Measurements from ENCODE around the gene EDN2.

The EDN2 gene

GRCh38 chr1:41528726-41529605, 44.5 kb upstream of the EDN2 start:
- no peak overlapping the region for H3K9ac ChIP-seq (ENCODE audit: low read depth, low read length, poor library complexity, severe bottlenecking)
- H4K20me1 ChIP-seq (ENCODE audit: insufficient read depth, low read length, poor library complexity, severe bottlenecking) = no peaks in the 10 kb centered on the region
- H3K4me3 ChIP-seq (ENCODE audit: low read length, poor library complexity, severe bottlenecking) = no peak overlapping the region
- H3K36me3 ChIP-seq (ENCODE audit: insufficient read depth, low read length) = no peaks in the 10 kb centered on the region
- H3K4me2 ChIP-seq (ENCODE audit: low read depth, low read length, poor library complexity, severe bottlenecking) = no peak overlapping the region
- no peaks in the 10 kb centered on the region for H3K27me3 ChIP-seq (ENCODE audit: insufficient read depth, low read length, poor library complexity, severe bottlenecking)
- H3K79me2 ChIP-seq (ENCODE audit: insufficient read depth, low read length) = no peaks in the 10 kb centered on the region
- no peaks in the 10 kb centered on the region for H3K4me1 ChIP-seq (ENCODE audit: insufficient read depth, low read length, poor library complexity, severe bottlenecking)
- no peaks in the 10 kb centered on the region for H3K9me2 ChIP-seq (replicated peaks; ENCODE audit: low read depth, low read length)
- no peak overlapping the region for H2AFZ ChIP-seq (ENCODE audit: low read length)
- no peaks in the 10 kb centered on the region for H3F3A ChIP-seq (ENCODE audit: low read depth)
- TF ChIP-seq, protein P1, sequence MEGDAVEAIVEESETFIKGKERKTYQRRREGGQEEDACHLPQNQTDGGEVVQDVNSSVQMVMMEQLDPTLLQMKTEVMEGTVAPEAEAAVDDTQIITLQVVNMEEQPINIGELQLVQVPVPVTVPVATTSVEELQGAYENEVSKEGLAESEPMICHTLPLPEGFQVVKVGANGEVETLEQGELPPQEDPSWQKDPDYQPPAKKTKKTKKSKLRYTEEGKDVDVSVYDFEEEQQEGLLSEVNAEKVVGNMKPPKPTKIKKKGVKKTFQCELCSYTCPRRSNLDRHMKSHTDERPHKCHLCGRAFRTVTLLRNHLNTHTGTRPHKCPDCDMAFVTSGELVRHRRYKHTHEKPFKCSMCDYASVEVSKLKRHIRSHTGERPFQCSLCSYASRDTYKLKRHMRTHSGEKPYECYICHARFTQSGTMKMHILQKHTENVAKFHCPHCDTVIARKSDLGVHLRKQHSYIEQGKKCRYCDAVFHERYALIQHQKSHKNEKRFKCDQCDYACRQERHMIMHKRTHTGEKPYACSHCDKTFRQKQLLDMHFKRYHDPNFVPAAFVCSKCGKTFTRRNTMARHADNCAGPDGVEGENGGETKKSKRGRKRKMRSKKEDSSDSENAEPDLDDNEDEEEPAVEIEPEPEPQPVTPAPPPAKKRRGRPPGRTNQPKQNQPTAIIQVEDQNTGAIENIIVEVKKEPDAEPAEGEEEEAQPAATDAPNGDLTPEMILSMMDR (conservative IDR thresholded peaks at IDR 0.05; ENCODE audit: low read length) = no peak
- TF ChIP-seq EZH2phosphoT487 (IDR thresholded peaks at IDR 0.05; ENCODE audit: borderline replicate concordance) = no peak
- H3K9me3 ChIP-seq (ENCODE audit: insufficient read depth, low read depth, low read length) = no peaks in the 10 kb centered on the region

DNA sequence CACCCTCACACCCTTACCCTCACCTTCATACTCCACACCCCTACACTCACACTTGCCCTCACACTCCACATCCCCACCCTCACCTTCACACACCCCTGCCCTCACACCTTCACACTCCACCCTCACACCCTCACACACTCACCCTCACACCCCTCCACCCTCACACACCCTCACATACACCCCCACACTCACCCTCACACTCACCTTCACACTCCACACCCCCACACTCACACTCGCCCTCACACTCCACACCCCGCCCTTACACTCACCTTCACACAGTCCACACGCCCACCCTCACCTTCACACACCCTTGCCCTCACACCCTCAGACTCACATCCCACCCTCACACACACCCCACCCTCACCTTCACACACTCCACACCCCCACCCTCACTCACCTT, 43.6 kb upstream of the EDN2 start:
- Histone ChIP-seq H3K27me3 (ENCODE audit: insufficient read depth, low read length, poor library complexity, severe bottlenecking) (no peaks in the 10 kb centered on the region), H3F3A (ENCODE audit: low read depth) (no peaks in the 10 kb centered on the region), H3K4me1 (ENCODE audit: insufficient read depth, low read length, poor library complexity, severe bottlenecking) (no peaks in the 10 kb centered on the region), H3K9ac (ENCODE audit: low read depth, low read length, poor library complexity, severe bottlenecking) (no peak overlapping the region), H2AFZ (ENCODE audit: low read length) (no peak overlapping the region), H3K9me2 (replicated peaks; ENCODE audit: low read depth, low read length) (no peaks in the 10 kb centered on the region), H3K36me3 (ENCODE audit: insufficient read depth, low read length) (no peaks in the 10 kb centered on the region), H3K9me3 (ENCODE audit: insufficient read depth, low read depth, low read length) (no peaks in the 10 kb centered on the region), H3K4me2 (ENCODE audit: low read depth, low read length, poor library complexity, severe bottlenecking) (no peak overlapping the region), H3K79me2 (ENCODE audit: insufficient read depth, low read length) (no peaks in the 10 kb centered on the region), H3K4me3 (ENCODE audit: low read length, poor library complexity, severe bottlenecking) (no peak overlapping the region), H4K20me1 (ENCODE audit: insufficient read depth, low read length, poor library complexity, severe bottlenecking) (no peaks in the 10 kb centered on the region)
- TF ChIP-seq, protein P1 (conservative IDR thresholded peaks at IDR 0.05; ENCODE audit: low read length) = no peak
- TF ChIP-seq EZH2phosphoT487 (IDR thresholded peaks at IDR 0.05; ENCODE audit: borderline replicate concordance) = no peak

DNA sequence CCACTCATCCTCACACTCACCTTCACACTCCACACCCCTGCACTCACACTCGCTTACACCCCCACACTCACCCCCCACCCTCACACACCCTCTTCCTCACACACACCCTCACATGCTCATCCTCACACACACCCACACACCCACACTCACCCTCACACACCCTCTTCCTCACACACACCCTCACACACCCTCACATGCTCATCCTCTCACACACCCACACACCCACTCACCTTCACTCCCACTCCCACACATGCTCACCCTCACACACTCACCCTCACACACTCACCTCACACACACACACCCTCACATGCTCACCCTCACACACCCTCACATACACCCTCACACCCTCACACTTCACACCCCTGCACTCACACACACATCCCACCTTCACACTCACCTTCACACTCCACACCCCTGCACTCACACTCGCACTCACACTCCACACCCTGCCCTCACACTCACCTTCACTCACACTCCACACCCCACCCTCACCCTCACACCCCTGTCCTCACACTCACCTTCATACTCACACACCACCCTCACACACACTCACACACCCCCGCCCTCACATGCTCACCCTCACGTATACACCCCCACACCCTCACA, 42.6 kb upstream of the EDN2 start:
- Histone ChIP-seq H3K4me2 (ENCODE audit: low read depth, low read length, poor library complexity, severe bottlenecking) (no peak overlapping the region), H3K9me3 (ENCODE audit: insufficient read depth, low read depth, low read length) (no peaks in the 10 kb centered on the region), H3K79me2 (ENCODE audit: insufficient read depth, low read length) (no peaks in the 10 kb centered on the region), H3K9ac (ENCODE audit: low read depth, low read length, poor library complexity, severe bottlenecking) (no peak overlapping the region), H4K20me1 (ENCODE audit: insufficient read depth, low read length, poor library complexity, severe bottlenecking) (no peaks in the 10 kb centered on the region), H3F3A (ENCODE audit: low read depth) (no peaks in the 10 kb centered on the region), H3K9me2 (replicated peaks; ENCODE audit: low read depth, low read length) (no peaks in the 10 kb centered on the region), H3K27me3 (ENCODE audit: insufficient read depth, low read length, poor library complexity, severe bottlenecking) (no peaks in the 10 kb centered on the region), H2AFZ (ENCODE audit: low read length) (no peak overlapping the region), H3K36me3 (ENCODE audit: insufficient read depth, low read length) (no peaks in the 10 kb centered on the region), H3K4me3 (ENCODE audit: low read length, poor library complexity, severe bottlenecking) (no peak overlapping the region), H3K4me1 (ENCODE audit: insufficient read depth, low read length, poor library complexity, severe bottlenecking) (no peaks in the 10 kb centered on the region)
- TF ChIP-seq, protein P1 (conservative IDR thresholded peaks at IDR 0.05; ENCODE audit: low read length) = no peak
- no peak for TF ChIP-seq EZH2phosphoT487 (IDR thresholded peaks at IDR 0.05; ENCODE audit: borderline replicate concordance)
